ENCODE results near the gene LRP2. TPM values are rescaled to one million over a fixed set of nuclear protein-coding genes. Genes with fewer than 3 reads are reported as not detected.

LRP2 gene
- polyA plus RNA-seq, 1 of the 3 experiments (the other 2 are of a cell fraction) = not detected

GRCh38 chr2:169080250-169081069 lies 281.9 kb downstream of the LRP2 start:
- ChIA-PET CTCF (interaction anchor here (1.1 kb wide), 1 partner anchor 29 kb away, joined by 3 read pairs; no protein-coding TSS in a partner anchor), POLR2A (no interaction called here)
- WGBS (ENCODE audit: low lambda C conversion rate) = 34% methylated on average over 2 of the region's 2 CpGs

GRCh38 chr2:169077674-169078240 lies 284.6 kb downstream of the LRP2 start:
- H4K20me1 ChIP-seq (ENCODE audit: insufficient read depth) = no peaks in the 10 kb centered on the region
- H3K4me2 ChIP-seq = no peak overlapping the region
- H3K9ac ChIP-seq = no peak overlapping the region
- no peak for DNase-seq
- TF ChIP-seq RAD21 (IDR thresholded peaks at IDR 0.05; ENCODE audit: low read length) = no peak
- no peak for TF ChIP-seq MXI1 (IDR thresholded peaks at IDR 0.05; ENCODE audit: low read depth, low read length)
- TF ChIP-seq RCOR1 (IDR thresholded peaks at IDR 0.05; ENCODE audit: low read length) = no peak
- no peak for TF ChIP-seq FOSL2 (IDR thresholded peaks at IDR 0.05; ENCODE audit: borderline replicate concordance, low read depth)
- no peak for TF ChIP-seq JUND (IDR thresholded peaks at IDR 0.05)
- TF ChIP-seq FOXM1 (IDR thresholded peaks at IDR 0.05; ENCODE audit: low read depth) = no peak
- TF ChIP-seq USF2 (IDR thresholded peaks at IDR 0.05; ENCODE audit: borderline replicate concordance, low read depth, low read length) = no peak
- TF ChIP-seq SIN3A (IDR thresholded peaks at IDR 0.05; ENCODE audit: borderline replicate concordance, low read depth, low read length) = no peak
- TF ChIP-seq NFIC (IDR thresholded peaks at IDR 0.05; ENCODE audit: borderline replicate concordance) = no peak
- TF ChIP-seq FOXJ3 (CRISPR knock-in tag; IDR thresholded peaks at IDR 0.05) = no peak
- no peak for TF ChIP-seq GATA2 (CRISPR knock-in tag; IDR thresholded peaks at IDR 0.05)
- H3K27me3 ChIP-seq (ENCODE audit: insufficient read depth) = no peaks in the 10 kb centered on the region
- no peaks in the 10 kb centered on the region for H3K4me1 ChIP-seq (ENCODE audit: control insufficient read depth in 1 of 2, insufficient read depth in 2 of 2, low read depth in 1 of 2, low read length in 1 of 2)
- H2AFZ ChIP-seq (ENCODE audit: low read depth) = no peak overlapping the region
- no peak overlapping the region for H3K4me3 ChIP-seq (ENCODE audit: low read depth in 2 of 2, low read length in 1 of 2)
- 9% methylated on average over 2 of the region's 2 CpGs for WGBS (ENCODE audit: low lambda C conversion rate)
- H3F3A ChIP-seq (replicated peaks; ENCODE audit: insufficient read depth) = no peaks in the 10 kb centered on the region
- H3K27ac ChIP-seq (ENCODE audit: low read depth in 2 of 2, low read length in 1 of 2) = no peak overlapping the region
- POLR2A ChIA-PET = no interaction called here
- no peaks in the 10 kb centered on the region for H3K36me3 ChIP-seq (replicated peaks in 1 of 2; ENCODE audit: control insufficient read depth in 1 of 2, insufficient read depth in 2 of 2, low read length in 1 of 2)
- no peaks in the 10 kb centered on the region for H3K9me3 ChIP-seq
- H3K9me2 ChIP-seq = no peaks in the 10 kb centered on the region
- no peaks in the 10 kb centered on the region for H3K79me2 ChIP-seq (ENCODE audit: insufficient read depth)
- CTCF ChIA-PET = no interaction called here

More at GRCh38 chr2:169080250-169081069, 281.9 kb downstream of the LRP2 start:
- TF ChIP-seq RFX5 (IDR thresholded peaks at IDR 0.05; ENCODE audit: low read length) (no peak), CTCF (IDR thresholded peaks at IDR 0.05) (no peak), GABPA (IDR thresholded peaks at IDR 0.05; ENCODE audit: low read depth) (no peak), YY1 (IDR thresholded peaks at IDR 0.05; ENCODE audit: low read depth) (no peak)
- Histone ChIP-seq H3K36me3 (replicated peaks in 1 of 2; ENCODE audit: control insufficient read depth in 1 of 2, insufficient read depth in 2 of 2, low read length in 1 of 2) (no peaks in the 10 kb centered on the region), H2AFZ (ENCODE audit: low read depth) (no peak overlapping the region), H3K79me2 (ENCODE audit: insufficient read depth) (no peaks in the 10 kb centered on the region), H3F3A (replicated peaks; ENCODE audit: insufficient read depth) (no peaks in the 10 kb centered on the region), H4K20me1 (ENCODE audit: insufficient read depth) (no peaks in the 10 kb centered on the region), H3K4me2 (no peak overlapping the region), H3K9me3 (no peaks in the 10 kb centered on the region), H3K9me2 (no peaks in the 10 kb centered on the region), H3K27me3 (ENCODE audit: insufficient read depth) (no peaks in the 10 kb centered on the region), H3K4me3 (ENCODE audit: low read depth in 2 of 2, low read length in 1 of 2) (no peak overlapping the region), H3K9ac (no peak overlapping the region), H3K27ac (ENCODE audit: low read depth in 2 of 2, low read length in 1 of 2) (no peak overlapping the region), H3K4me1 (ENCODE audit: control insufficient read depth in 1 of 2, insufficient read depth in 2 of 2, low read depth in 1 of 2, low read length in 1 of 2) (no peaks in the 10 kb centered on the region)
- DNase-seq = no peak

Other genes starting within 250 kb of the LRP2 start
- gene BBS5, start 117.0 kb upstream of the LRP2 start, polyA plus RNA-seq (2012; rRNA removed) = 3.8 TPM in 2 replicates
- gene KLHL41, start 147.2 kb upstream of the LRP2 start, polyA plus RNA-seq (2012; rRNA removed) = 0.26 and 0.42 TPM in 2 replicates
- 8.7 and 14.9 TPM in 2 replicates for gene FASTKD1, start 211.3 kb upstream of the LRP2 start, polyA plus RNA-seq (2012; rRNA removed)
- 8.3 and 10.3 TPM in 2 replicates for gene PPIG, start 221.8 kb upstream of the LRP2 start, polyA plus RNA-seq (2012; rRNA removed)